Keratinocyte (primary cell): ENCODE data around the gene RBBP8. TPM values are rescaled to one million over a fixed set of nuclear protein-coding genes. Genes with fewer than 3 reads are reported as not detected.
A peak's percentile ranks its signal among the peaks of the same experiment; 100 is the strongest.
"Not testable (repeated sequence)": the region's sequence is repeated elsewhere in the genome, so short reads cannot be mapped to it uniquely, and the experiment has no call there.

Experiments used
- DNase-seq: peaks from one replicate; pipeline ENCODE4 v3.0.0-alpha.2; 2011; ENCODE audit warnings: low read depth, missing footprints, low spot score
- FAIRE-seq: peaks from 2 replicates; lab custom pipeline; 2011; peaks lifted over from hg19 to GRCh38; lab: Jason Lieb, UNC
- H2AFZ ChIP-seq: 2 replicates; pipeline ENCODE4 v1.6.0; 2012; ENCODE audit warnings: low read length, control low read depth, inconsistent platforms; ENCODE audit not compliant: control insufficient read depth
- H3K27ac ChIP-seq: 2 replicates; pipeline ENCODE4 v1.5.1; 2011; ENCODE audit warnings: low read length; ENCODE audit not compliant: control insufficient read depth, insufficient read depth
- H3K27me3 ChIP-seq: 3 replicates; pipeline ENCODE4 v1.6.0; 2011; ENCODE audit warnings: low read length; ENCODE audit not compliant: control insufficient read depth, insufficient read depth; ENCODE audit errors: extremely low read depth
- H3K36me3 ChIP-seq, 2 experiments: 2 replicates in 1 of 2; 3 replicates in 1 of 2; pipeline ENCODE4 v1.5.1; 2011; ENCODE audit warnings: low read length in 2 of 2, mild to moderate bottlenecking in 1 of 2; ENCODE audit not compliant: control insufficient read depth in 2 of 2, insufficient read depth in 2 of 2; ENCODE audit errors: extremely low read depth in 1 of 2
- H3K4me1 ChIP-seq: 3 replicates; pipeline ENCODE4 v1.5.1; 2011; ENCODE audit warnings: low read length; ENCODE audit not compliant: control insufficient read depth, insufficient read depth; ENCODE audit errors: extremely low read depth
- H3K4me2 ChIP-seq: 3 replicates; pipeline ENCODE4 v1.6.0; 2011; ENCODE audit warnings: low read depth, low read length; ENCODE audit not compliant: control insufficient read depth, insufficient read depth; ENCODE audit errors: extremely low read depth
- H3K4me3 ChIP-seq, 3 experiments: fragments of 200-600 bp in 1 of 3; sonication (generic) in 1 of 3; 2 replicates in 2 of 3; 3 replicates in 1 of 3; pipeline ENCODE4 v1.5.1; 2011 to 2016; ENCODE audit warnings: low read length in 3 of 3, mild to moderate bottlenecking in 3 of 3, control low read depth in 2 of 3, inconsistent platforms in 1 of 3, low read depth in 1 of 3, mixed read lengths in 1 of 3, mixed run types in 1 of 3, moderate library complexity in 1 of 3; ENCODE audit not compliant: control insufficient read depth in 2 of 3, insufficient read depth in 2 of 3; ENCODE audit errors: extremely low read depth in 1 of 3
- H3K79me2 ChIP-seq: 2 replicates; pipeline ENCODE4 v1.6.0; 2012; ENCODE audit warnings: low read length; ENCODE audit not compliant: control insufficient read depth, insufficient read depth
- H3K9ac ChIP-seq: 3 replicates; pipeline ENCODE4 v1.6.0; 2011; ENCODE audit warnings: low read length; ENCODE audit not compliant: control insufficient read depth, insufficient read depth; ENCODE audit errors: extremely low read depth
- H3K9me1 ChIP-seq: 3 replicates; pipeline ENCODE4 v1.6.0; 2011; ENCODE audit warnings: low read length; ENCODE audit not compliant: control insufficient read depth, insufficient read depth; ENCODE audit errors: extremely low read depth
- H3K9me3 ChIP-seq: 2 replicates; pipeline ENCODE4 v1.5.1; 2012; ENCODE audit warnings: low read depth, low read length; ENCODE audit not compliant: control insufficient read depth
- H4K20me1 ChIP-seq: 3 replicates; pipeline ENCODE4 v1.6.0; 2011; ENCODE audit warnings: low read length; ENCODE audit not compliant: control insufficient read depth, insufficient read depth; ENCODE audit errors: extremely low read depth
- EZH2 ChIP-seq: IDR thresholded peaks from one replicate; pipeline ENCODE4 v1.6.1; 2012; ENCODE audit warnings: inconsistent platforms, mild to moderate bottlenecking, low read length, moderate library complexity
- dilution Hi-C: fragments of 300-500 bp; cut with MboI; formaldehyde crosslinking; loops from one replicate; pipeline ENCODE4 v1.7.0; 2020; ENCODE audit warnings: low sequenced_read_pairs; ENCODE audit not compliant: extremely low pct_ligation_motif_present
- polyA minus RNA-seq, 3 experiments: library from RNA; depleted of rRNA, polyadenylated mRNA; stranded (reverse); fragments of >200 nt; gene quantifications; 1 replicate in 1 of 3; 2 replicates in 1 of 3; 3 replicates in 1 of 3; pipeline ENCODE4 v1.2.3, GENCODE V29; 2011
- polyA plus RNA-seq, 5 experiments: library from polyadenylated mRNA; depleted of rRNA in 3 of 5; stranded (reverse) in 3 of 5; stranded (forward) in 1 of 5; unstranded in 1 of 5; fragments of >200 nt; gene quantifications; 1 replicate in 1 of 5; 2 replicates in 3 of 5; 3 replicates in 1 of 5; pipeline versions ENCODE4 v1.2.1 to v1.2.3, GENCODE V29; 2011 to 2012; ENCODE audit warnings: missing spikeins in 2 of 5, low read depth in 1 of 5, low replicate concordance in 1 of 5
- TF ChIP-seq, protein P1 (sequence below), 3 experiments: IDR thresholded peaks in 1 of 3; conservative IDR thresholded peaks in 1 of 3; optimal IDR thresholded peaks in 1 of 3; 2 replicates in 2 of 3; 3 replicates in 1 of 3; pipeline versions ENCODE3 to v1.5.1; 2011; ENCODE audit warnings: low read length in 3 of 3, mild to moderate bottlenecking in 3 of 3, moderate library complexity in 2 of 3, control low read depth in 1 of 3, inconsistent platforms in 1 of 3; ENCODE audit not compliant: insufficient read depth in 2 of 3; ENCODE audit errors: extremely low read depth in 1 of 3

Gene RBBP8
- polyA plus RNA-seq (126 to 169 TPM (median 137 TPM) in 3 replicates), polyA minus RNA-seq (33.7 to 158 TPM (median 66.6 TPM) in 3 replicates)
- polyA plus RNA-seq (2011; ENCODE audit: low read depth), result 161 TPM
- polyA plus RNA-seq (2011; cell fraction: cytosol; rRNA removed), result 99.4 and 180 TPM in 2 replicates
- polyA plus RNA-seq (2011; cell fraction: nucleus; rRNA removed), result 218 and 258 TPM in 2 replicates
- polyA plus RNA-seq (2012; ENCODE audit: low replicate concordance), result 48.5 and 91.8 TPM in 2 replicates
- polyA minus RNA-seq (2011; cell fraction: cytosol; rRNA and poly(A)+ RNA removed), result 92.1 TPM
- polyA minus RNA-seq (2011; cell fraction: nucleus; rRNA and poly(A)+ RNA removed), result 157 and 391 TPM in 2 replicates

GRCh38 chr18:22933206-22933965, at the start of gene RBBP8:
RBBP8 (plus strand) TSS chr18:22933328; CDS start chr18:22936852, 3,524 bp downstream.
- no peak for FAIRE-seq

DNA sequence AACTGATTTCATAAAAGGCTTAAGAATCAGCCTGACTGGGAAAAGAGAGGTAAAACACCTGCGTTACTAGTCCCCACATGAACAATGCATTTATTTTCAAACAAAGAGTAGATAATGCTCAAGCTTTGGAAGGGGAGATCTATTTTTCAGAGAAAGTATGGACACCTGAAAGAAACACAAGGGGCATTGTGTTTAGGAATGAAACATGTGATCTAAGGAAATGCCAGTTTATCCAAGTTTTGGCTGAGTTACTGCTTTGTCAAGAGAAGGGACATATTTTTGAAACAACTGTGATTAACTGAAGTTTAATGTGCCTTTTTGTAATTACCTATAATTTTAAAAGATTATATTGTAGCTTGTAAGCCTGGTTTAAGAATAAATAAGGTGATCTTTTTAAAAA, 49.3 kb upstream of the RBBP8 start:
- H3K9me3 ChIP-seq, result no peaks in the 10 kb centered on the region
- H2AFZ ChIP-seq, result no peak overlapping the region
- no peak for FAIRE-seq
- H3K36me3 ChIP-seq, result no peaks in the 10 kb centered on the region
- H3K79me2 ChIP-seq, result no peaks in the 10 kb centered on the region
- H3K27ac ChIP-seq, result no peak overlapping the region
- no peak overlapping the region for H3K9ac ChIP-seq
- no peak for DNase-seq
- TF ChIP-seq, protein P1, sequence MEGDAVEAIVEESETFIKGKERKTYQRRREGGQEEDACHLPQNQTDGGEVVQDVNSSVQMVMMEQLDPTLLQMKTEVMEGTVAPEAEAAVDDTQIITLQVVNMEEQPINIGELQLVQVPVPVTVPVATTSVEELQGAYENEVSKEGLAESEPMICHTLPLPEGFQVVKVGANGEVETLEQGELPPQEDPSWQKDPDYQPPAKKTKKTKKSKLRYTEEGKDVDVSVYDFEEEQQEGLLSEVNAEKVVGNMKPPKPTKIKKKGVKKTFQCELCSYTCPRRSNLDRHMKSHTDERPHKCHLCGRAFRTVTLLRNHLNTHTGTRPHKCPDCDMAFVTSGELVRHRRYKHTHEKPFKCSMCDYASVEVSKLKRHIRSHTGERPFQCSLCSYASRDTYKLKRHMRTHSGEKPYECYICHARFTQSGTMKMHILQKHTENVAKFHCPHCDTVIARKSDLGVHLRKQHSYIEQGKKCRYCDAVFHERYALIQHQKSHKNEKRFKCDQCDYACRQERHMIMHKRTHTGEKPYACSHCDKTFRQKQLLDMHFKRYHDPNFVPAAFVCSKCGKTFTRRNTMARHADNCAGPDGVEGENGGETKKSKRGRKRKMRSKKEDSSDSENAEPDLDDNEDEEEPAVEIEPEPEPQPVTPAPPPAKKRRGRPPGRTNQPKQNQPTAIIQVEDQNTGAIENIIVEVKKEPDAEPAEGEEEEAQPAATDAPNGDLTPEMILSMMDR (optimal IDR thresholded peaks at IDR 0.05 in 1 of 3, IDR thresholded peaks at IDR 0.05 in 1 of 3, conservative IDR thresholded peaks at IDR 0.05 in 1 of 3; ENCODE audit: extremely low read depth in 1 of 3, insufficient read depth in 2 of 3, low read length in 3 of 3), result no peak
- TF ChIP-seq EZH2, result no peak
- no peaks in the 10 kb centered on the region for H3K4me1 ChIP-seq
- dilution Hi-C loops, result no loop called here
- H3K27me3 ChIP-seq, result no peaks in the 10 kb centered on the region
- no peak overlapping the region for H3K4me2 ChIP-seq
- H3K4me3 ChIP-seq, result no peak overlapping the region
- no peaks in the 10 kb centered on the region for H4K20me1 ChIP-seq
- no peaks in the 10 kb centered on the region for H3K9me1 ChIP-seq

More at GRCh38 chr18:22933206-22933965, at the start of gene RBBP8:
- Histone ChIP-seq H3K9me3 (no peaks in the 10 kb centered on the region), H4K20me1 (no peaks in the 10 kb centered on the region), H3K79me2 (peaks cover 51% of the 10 kb centered on the region), H3K4me3 (peak within 1 kb of the TSS; percentile 43 to 67 (median 51)), H3K9me1 (no peaks in the 10 kb centered on the region), H3K27me3 (no peaks in the 10 kb centered on the region), H3K4me2 (peak within 1 kb of the TSS; percentile 89), H3K36me3 (peaks cover 5 to 11% of the 10 kb centered on the region in 2 experiments), H3K4me1 (peaks cover 25% of the 10 kb centered on the region), H3K9ac (peak within 1 kb of the TSS; percentile 92), H3K27ac (peak within 1 kb of the TSS; percentile 90), H2AFZ (peak within 1 kb of the TSS; percentile 85)
- dilution Hi-C loops, result no loop called here
- TF ChIP-seq, protein P1 (optimal IDR thresholded peaks at IDR 0.05 in 1 of 3, IDR thresholded peaks at IDR 0.05 in 1 of 3, conservative IDR thresholded peaks at IDR 0.05 in 1 of 3; ENCODE audit: extremely low read depth in 1 of 3, insufficient read depth in 2 of 3, low read length in 3 of 3), result no peak
- TF ChIP-seq EZH2, result no peak
- DNase-seq, result no peak

- H3K36me3 ChIP-seq, H4K20me1 ChIP-seq, H3K4me1 ChIP-seq, DNase-seq, H3K4me3 ChIP-seq, dilution Hi-C loops, H3K4me2 ChIP-seq, H3K27ac ChIP-seq, H3K79me2 ChIP-seq, H3K9me3 ChIP-seq, FAIRE-seq, H2AFZ ChIP-seq, H3K27me3 ChIP-seq, H3K9me1 ChIP-seq, H3K9ac ChIP-seq: not testable (repeated sequence)
Measured at GRCh38 chr18:22885694-22886093, 47.4 kb upstream of the RBBP8 start.
